Gastrocnemius medialis (tissue), 4 donors: ENCODE results near the gene MIAT.

Experiments
- POLR2A ChIP-seq, 2 donors: fragments of 450-650 bp; IDR thresholded peaks; one replicate each; pipeline ENCODE4 v1.6.1; 2017; ENCODE audit warnings: antibody characterized with exemption in 2 of 2, mild to moderate bottlenecking in 2 of 2, moderate library complexity in 2 of 2
- TF ChIP-seq, protein P1 (sequence below), 5 experiments: fragments of 450-650 bp in 3 of 5; fragments of 200-600 bp in 2 of 5; sonication (generic) in 2 of 5; IDR thresholded peaks in 4 of 5; conservative IDR thresholded peaks in 1 of 5; 1 replicate in 4 of 5; 2 replicates in 1 of 5; pipeline ENCODE4 v1.5.1; 2016 to 2019; ENCODE audit warnings: antibody characterized with exemption in 5 of 5, mild to moderate bottlenecking in 3 of 5, moderate library complexity in 3 of 5

- TF ChIP-seq, protein P1, sequence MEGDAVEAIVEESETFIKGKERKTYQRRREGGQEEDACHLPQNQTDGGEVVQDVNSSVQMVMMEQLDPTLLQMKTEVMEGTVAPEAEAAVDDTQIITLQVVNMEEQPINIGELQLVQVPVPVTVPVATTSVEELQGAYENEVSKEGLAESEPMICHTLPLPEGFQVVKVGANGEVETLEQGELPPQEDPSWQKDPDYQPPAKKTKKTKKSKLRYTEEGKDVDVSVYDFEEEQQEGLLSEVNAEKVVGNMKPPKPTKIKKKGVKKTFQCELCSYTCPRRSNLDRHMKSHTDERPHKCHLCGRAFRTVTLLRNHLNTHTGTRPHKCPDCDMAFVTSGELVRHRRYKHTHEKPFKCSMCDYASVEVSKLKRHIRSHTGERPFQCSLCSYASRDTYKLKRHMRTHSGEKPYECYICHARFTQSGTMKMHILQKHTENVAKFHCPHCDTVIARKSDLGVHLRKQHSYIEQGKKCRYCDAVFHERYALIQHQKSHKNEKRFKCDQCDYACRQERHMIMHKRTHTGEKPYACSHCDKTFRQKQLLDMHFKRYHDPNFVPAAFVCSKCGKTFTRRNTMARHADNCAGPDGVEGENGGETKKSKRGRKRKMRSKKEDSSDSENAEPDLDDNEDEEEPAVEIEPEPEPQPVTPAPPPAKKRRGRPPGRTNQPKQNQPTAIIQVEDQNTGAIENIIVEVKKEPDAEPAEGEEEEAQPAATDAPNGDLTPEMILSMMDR (IDR thresholded peaks at IDR 0.05 in 4 of 5, conservative IDR thresholded peaks at IDR 0.05 in 1 of 5) = no peak
- no peak for TF ChIP-seq POLR2A (IDR thresholded peaks at IDR 0.05)
Measured at GRCh38 chr22:26667140-26667539, 9.8 kb downstream of the MIAT start.
